Stimulated activated naive CD8-positive, alpha-beta T cell treated with anti-CD3 and anti-CD28 coated beads, Interleukin-15, amount 100 ng/mL, for 72 hours (primary cell): ENCODE measurements around the gene SLC36A3.
"Not testable (repeated sequence)": the region's sequence is repeated elsewhere in the genome, so short reads cannot be mapped to it uniquely, and the experiment has no call there.

Source experiments
- ATAC-seq: fragments of 150-1000 bp; cut with Tn5 transposase; 2 replicates; pipeline ENCODE4 v1.10.0; 2021; ENCODE audit warnings: mild to moderate bottlenecking, moderate library complexity
- DNase-seq, 2 donors: peaks; one replicate each; pipeline ENCODE4 v3.0.0; 2021 to 2022
- H3K27ac Mint-ChIP-seq, 2 donors: one replicate each; pipeline ENCODE4 v1.8.0; 2022; ENCODE audit warnings: mild to moderate bottlenecking in 2 of 2, mixed read lengths in 2 of 2, moderate library complexity in 2 of 2
- H3K27me3 Mint-ChIP-seq: one replicate; pipeline ENCODE4 v1.8.0; 2022; ENCODE audit warnings: mixed read lengths
- H3K4me1 Mint-ChIP-seq: one replicate; pipeline ENCODE4 v1.8.0; 2022; ENCODE audit warnings: mild to moderate bottlenecking, mixed read lengths
- H3K4me3 Mint-ChIP-seq, 2 donors: one replicate each; pipeline ENCODE4 v1.8.0; 2022; ENCODE audit warnings: mild to moderate bottlenecking in 2 of 2, mixed read lengths in 2 of 2, moderate library complexity in 1 of 2
- H3K9me3 Mint-ChIP-seq, 2 donors: one replicate each; pipeline ENCODE4 v1.8.0; 2022; ENCODE audit warnings: mixed read lengths in 2 of 2

SLC36A3 gene

DNA sequence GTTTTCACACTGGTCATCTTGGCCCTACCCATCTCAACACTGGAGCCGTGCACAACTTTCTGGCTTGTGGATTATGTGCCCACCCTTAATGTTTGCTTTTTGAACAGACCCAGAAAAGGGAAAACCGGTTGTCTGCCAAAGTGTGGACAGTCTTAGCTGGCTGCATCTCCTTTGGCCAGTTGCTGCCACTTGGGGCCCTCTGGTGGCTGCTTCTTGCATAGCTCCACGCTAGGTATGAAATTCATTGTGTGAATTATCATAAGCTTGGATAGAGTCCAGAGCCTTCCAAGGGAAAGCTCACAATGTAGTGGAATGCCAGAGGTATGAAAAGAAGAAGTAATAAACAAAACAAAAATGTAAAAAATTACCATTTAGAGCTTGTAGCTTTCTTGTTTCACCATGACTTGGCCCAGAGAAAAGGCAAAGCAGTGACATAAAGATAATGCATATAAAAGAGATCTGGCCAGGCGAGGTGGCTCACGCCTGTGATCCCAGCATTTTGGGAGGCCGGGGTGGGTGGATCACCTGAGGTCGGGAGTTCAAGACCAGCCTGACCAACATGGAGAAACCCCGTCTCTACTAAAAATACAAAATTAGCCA, 12.5 kb upstream of the SLC36A3 start:
- peak; percentile 69 for ATAC-seq
- Mint-ChIP-seq H3K4me3 (no peak overlapping the region), H3K4me1 (no peaks in the 10 kb centered on the region), H3K9me3 (peaks cover 5 to 8% of the 10 kb centered on the region in 2 donors), H3K27me3 (peaks cover 10% of the 10 kb centered on the region), H3K27ac (no peak overlapping the region)
- peak; percentile 50 to 57 for DNase-seq

DNA sequence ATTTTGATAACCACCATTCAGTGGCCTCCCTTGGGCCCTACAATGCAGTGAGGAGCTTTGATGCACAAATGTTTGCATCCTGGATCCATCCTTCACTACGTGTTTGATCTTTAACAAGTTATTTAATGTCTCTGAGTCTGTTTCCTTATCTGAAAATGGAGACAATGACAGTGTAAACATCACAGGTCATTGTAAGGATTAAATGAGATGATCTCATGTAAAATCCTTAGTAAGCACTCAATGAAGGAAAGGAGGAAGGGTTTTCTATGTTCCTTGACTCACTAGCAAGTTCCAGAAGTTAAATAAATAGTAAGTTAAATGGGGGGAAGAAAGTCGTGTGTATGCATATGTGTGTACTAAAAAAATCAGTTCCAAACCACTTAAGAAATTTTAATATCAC, 9.8 kb upstream of the SLC36A3 start:
- H3K27ac Mint-ChIP-seq: no peak overlapping the region
- H3K4me3 Mint-ChIP-seq: no peak overlapping the region
- H3K4me1 Mint-ChIP-seq: no peaks in the 10 kb centered on the region
- peaks cover 16% of the 10 kb centered on the region for H3K27me3 Mint-ChIP-seq
- H3K9me3 Mint-ChIP-seq: peaks cover 12 to 20% of the 10 kb centered on the region in 2 donors
- DNase-seq: no peak
- ATAC-seq: no peak

DNA sequence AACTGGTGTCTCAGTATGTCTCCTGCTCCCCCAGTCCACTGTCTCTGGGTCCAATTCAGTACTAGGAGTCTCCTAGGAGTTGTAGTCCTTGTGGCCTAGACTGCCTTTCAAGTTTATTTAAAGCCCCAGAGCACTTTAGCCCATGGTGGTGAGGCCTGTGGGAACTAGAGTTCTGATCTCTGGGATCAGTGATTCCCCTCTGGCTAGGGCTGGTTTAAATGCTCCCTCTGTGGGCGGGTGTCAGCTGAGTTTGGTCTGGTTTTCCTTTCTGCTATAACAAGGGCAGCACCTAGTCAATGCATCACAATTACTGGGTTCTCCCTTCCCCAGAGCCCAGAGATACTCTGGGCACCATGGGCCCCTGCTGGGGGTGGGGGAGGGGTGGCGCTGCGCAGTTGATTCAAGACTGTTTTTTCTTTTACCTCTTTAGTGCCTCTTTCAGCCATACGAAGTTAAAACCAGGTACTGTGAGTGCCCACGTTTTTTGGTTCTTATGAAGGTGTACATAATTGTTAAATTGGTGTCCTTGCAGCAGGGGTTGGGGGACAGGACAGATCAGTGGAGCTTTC, 9.3 kb upstream of the SLC36A3 start:
- Mint-ChIP-seq H3K27me3 (peaks cover 16% of the 10 kb centered on the region), H3K9me3 (peaks cover 12 to 20% of the 10 kb centered on the region in 2 donors), H3K4me1 (no peaks in the 10 kb centered on the region), H3K4me3 (no peak overlapping the region), H3K27ac (no peak overlapping the region)
- no peak for ATAC-seq
- DNase-seq: no peak

DNA sequence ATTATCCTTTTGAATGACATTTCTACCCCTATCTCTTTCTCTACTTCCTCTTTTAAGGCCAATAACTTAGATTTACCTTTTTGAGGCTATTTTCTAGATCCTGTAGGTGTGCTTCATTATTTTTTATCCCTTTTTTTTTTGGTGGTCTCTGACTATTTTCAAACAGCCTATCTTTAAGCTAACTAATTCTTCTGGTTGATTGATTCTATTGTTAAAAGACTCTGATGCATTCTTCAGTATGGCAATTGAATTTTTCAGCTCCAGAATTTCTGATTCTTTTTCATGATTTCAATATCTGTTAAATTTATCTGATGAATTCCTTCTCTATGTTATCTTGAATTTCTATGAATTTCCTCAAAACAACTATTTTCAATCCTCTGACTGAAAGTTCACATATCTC, 7.4 kb upstream of the SLC36A3 start:
- Mint-ChIP-seq H3K27ac (no peak overlapping the region), H3K4me1 (no peaks in the 10 kb centered on the region), H3K9me3 (peaks cover 12 to 20% of the 10 kb centered on the region in 2 donors), H3K27me3 (peaks cover 16% of the 10 kb centered on the region), H3K4me3 (no peak overlapping the region)
- no peak for DNase-seq
- no peak for ATAC-seq

DNA sequence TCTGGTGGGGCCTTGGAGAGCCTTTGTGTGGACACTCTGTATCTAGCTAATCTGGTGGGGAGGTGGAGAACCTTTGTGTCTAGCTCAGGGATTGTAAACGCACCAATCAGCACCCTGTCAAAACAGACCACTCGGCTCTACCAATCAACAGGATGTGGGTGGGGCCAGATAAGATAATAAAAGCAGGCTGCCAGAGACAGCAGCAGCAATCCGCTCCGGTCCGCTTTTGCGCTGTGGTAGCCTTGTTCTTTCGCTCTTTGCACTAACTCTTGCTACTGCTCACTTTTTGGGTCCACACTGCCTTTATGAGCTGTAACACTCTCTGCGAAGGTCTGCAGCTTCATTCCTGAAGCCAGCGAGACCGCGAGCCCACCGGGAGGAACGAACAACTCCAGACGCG, 6.3 kb upstream of the SLC36A3 start:
- not testable (repeated sequence) for H3K27ac Mint-ChIP-seq, ATAC-seq, DNase-seq, H3K4me3 Mint-ChIP-seq, H3K4me1 Mint-ChIP-seq
- Mint-ChIP-seq H3K9me3 (peaks cover 12 to 20% of the 10 kb centered on the region in 2 donors), H3K27me3 (peaks cover 16% of the 10 kb centered on the region)

DNA sequence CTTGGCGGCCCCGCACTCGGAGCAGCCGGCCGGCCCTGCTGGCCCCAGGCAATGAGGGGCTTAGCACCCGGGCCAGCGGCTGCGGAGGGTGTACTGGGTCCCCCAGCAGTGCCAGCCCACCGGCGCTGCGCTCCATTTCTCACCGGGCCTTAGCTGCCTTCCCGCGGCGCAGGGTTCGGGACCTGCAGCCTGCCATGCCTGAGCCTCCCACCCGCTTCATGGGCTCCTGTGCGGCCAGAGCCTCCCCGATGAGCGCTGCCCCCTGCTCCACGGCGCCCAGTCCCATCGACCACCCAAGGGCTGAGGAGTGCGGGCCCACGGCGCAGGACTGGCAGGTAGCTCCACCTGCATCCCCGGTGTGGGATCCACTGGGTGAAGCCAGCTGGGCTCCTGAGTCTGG, 5.7 kb upstream of the SLC36A3 start:
- Mint-ChIP-seq H3K27me3 (peaks cover 14% of the 10 kb centered on the region), H3K9me3 (peaks cover 12 to 20% of the 10 kb centered on the region in 2 donors)
- not testable (repeated sequence) for H3K4me3 Mint-ChIP-seq, ATAC-seq, H3K27ac Mint-ChIP-seq, DNase-seq, H3K4me1 Mint-ChIP-seq

DNA sequence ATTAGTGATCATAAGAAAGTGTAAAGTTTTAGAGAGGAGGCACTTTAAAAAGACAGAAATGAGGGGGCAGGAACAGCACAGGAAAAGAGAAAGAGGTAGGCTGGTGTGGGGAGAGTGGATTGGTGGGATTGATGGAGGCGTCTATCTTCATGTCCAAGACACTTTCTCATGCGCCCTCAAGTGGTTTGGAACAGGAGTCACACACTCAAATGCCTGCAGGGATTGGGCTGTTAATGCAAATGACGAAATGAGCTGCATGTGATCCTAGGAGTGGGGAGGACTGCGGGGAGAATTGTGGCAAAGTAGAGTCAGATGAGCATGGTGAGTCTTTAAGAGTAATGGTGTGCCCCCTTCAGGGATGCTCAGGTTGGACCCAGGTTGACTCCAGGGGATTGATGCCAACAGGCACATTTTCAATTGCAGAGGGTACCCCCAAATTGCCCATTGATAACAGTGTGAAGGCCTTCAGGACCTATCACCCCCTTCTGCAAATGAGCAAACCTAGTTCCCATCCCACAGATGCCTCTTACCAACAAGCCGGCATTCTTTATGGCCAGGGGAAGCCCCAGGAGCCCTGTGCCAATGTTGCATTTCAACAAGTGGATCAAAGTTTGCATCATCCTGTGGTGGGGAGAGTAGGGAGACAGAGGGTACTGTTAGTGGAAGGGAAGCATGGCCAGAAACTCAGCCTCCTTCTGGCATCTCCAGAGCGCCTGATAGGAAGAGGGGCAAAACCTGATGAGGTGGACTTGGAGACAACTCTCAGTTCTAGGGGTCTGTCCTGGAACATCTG, 5.3 kb downstream of the SLC36A3 start:
- ATAC-seq (no peak), DNase-seq (peak in 1 of 2 donors; percentile 5)
- peaks cover 22% of the 10 kb centered on the region for H3K27me3 Mint-ChIP-seq
- no peaks in the 10 kb centered on the region for H3K9me3 Mint-ChIP-seq
- peak overlapping the region in 1 of 2 donors; percentile 32 for H3K27ac Mint-ChIP-seq
- peaks cover 8% of the 10 kb centered on the region for H3K4me1 Mint-ChIP-seq
- no peak overlapping the region for H3K4me3 Mint-ChIP-seq

DNA sequence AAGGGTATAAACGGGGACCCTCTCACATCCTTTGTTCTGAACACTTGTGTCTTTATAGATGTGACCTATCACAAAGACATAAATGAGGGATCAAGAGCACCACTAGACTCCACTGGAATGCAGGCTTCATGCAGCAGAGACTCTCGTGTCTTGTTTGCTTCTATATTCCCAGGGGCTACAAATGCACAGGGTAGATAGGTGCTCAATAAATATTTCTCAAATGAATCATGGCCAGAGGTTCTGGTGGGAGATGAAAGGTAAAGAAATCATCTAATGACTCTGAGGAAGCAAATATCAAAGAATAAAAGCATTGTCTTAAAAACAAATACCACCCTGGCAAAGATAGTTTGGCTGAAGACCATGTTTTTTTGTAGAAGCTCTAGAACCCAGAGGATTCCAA, 6.6 kb downstream of the SLC36A3 start:
- H3K27me3 Mint-ChIP-seq: peaks cover 10% of the 10 kb centered on the region
- DNase-seq (no peak), ATAC-seq (no peak)
- H3K27ac Mint-ChIP-seq: no peak overlapping the region
- H3K4me1 Mint-ChIP-seq: peaks cover 8% of the 10 kb centered on the region
- H3K4me3 Mint-ChIP-seq: no peak overlapping the region
- no peaks in the 10 kb centered on the region for H3K9me3 Mint-ChIP-seq

DNA sequence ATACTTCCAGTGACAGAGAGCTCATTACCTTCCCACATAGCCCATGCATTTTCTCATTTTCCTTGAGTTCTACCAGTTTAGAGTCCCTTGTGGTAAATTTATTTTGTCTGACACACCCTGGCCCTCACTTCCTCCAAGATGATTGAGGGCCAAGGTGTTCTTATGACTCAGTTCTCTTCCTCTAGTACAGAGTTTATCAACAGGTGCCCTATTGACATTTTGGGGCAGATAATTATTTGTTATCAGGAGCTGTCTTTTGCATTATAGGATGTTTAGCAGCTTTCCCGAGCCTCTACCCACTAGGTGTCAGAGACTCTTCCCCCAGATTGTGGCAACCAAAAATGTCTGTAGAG, 7.1 kb downstream of the SLC36A3 start:
- Mint-ChIP-seq H3K4me3 (no peak overlapping the region), H3K9me3 (no peaks in the 10 kb centered on the region), H3K27ac (no peak overlapping the region), H3K4me1 (peaks cover 8% of the 10 kb centered on the region), H3K27me3 (peaks cover 5% of the 10 kb centered on the region)
- ATAC-seq (no peak), DNase-seq (no peak)

DNA sequence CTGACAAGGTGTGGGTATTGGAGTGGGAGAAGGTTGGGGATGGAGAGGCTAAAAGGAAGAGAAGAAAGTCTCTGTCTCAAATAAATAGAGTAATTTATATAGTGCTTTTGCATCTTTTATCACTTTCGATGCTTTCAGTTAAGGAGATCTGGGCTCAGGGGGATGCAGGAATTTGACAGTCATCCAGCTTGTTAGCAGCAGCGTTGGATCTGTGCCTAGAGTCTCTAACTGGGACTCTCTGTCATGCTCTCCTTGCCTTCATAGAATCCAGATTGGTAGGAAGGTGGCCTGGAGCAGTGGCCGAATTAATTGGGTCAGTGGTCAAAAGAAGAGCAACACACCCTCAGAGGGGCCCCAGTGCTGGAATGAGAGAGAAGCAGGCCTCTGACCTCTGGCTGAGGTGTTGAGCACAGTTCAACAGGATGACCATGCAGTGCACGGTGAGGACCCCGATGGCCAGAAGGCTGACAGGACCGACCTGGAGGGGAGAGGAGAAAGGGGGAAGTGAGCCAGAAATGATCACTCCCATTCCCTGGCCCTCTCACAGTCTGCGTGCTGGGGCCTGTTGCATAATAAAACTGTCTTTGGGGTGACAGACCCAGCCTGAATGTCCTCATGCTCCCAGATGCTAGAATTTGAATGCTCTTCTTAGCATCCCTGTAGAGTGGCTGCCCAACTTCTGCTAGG, 7.6 kb downstream of the SLC36A3 start:
- Mint-ChIP-seq H3K27me3 (no peaks in the 10 kb centered on the region), H3K4me1 (peaks cover 8% of the 10 kb centered on the region)

DNA sequence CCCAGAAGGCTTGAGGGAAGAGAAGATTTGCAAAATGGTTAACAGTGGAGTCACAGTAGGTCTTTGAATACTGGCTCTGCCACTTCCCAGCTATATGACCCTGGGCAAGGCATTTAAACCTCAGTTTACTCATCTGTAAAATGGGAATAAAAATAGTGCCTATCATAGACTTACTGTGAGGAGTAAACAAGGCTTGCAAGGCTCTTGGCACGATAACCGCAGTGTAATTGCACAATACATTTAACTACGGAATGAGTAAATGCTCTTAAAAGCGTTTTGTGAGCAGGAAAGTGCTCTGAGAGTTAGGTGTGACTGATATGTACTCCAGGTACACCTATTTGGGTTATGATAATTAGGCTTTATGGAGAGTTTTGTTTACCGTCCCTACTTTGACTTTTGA, 8.4 kb downstream of the SLC36A3 start:
- H3K9me3 Mint-ChIP-seq: no peaks in the 10 kb centered on the region
- no peak for DNase-seq
- no peak overlapping the region for H3K4me3 Mint-ChIP-seq
- no peak overlapping the region for H3K27ac Mint-ChIP-seq
- peaks cover 8% of the 10 kb centered on the region for H3K4me1 Mint-ChIP-seq
- no peaks in the 10 kb centered on the region for H3K27me3 Mint-ChIP-seq
- ATAC-seq: no peak

More for the DNA sequence above, 7.6 kb downstream of the SLC36A3 start:
- no peak for ATAC-seq
- Mint-ChIP-seq H3K9me3 (no peaks in the 10 kb centered on the region), H3K27ac (peak overlapping the region in 1 of 2 donors; percentile 83), H3K4me3 (no peak overlapping the region)
- DNase-seq: no peak

DNA sequence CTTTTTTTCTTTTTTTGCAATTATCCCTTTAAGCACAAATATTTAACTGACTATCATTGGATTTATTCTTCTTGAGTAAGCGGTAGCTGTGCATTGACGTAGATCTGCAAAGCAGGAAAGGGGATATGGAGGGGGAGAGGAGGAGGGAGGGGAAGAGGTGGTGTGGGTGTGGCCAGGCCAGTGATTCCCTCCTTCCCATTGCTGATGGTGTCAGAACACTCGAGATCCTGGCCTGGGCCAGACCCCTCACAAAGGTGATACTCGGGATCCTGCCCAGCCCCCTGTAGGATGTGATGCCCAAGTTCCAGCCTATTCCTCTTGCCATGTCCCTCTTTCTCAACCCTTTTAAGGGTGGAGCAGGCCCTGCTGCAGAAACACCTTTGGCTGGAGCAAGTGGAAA, 9.9 kb downstream of the SLC36A3 start:
- Mint-ChIP-seq H3K4me1 (peaks cover 8% of the 10 kb centered on the region), H3K27me3 (no peaks in the 10 kb centered on the region), H3K4me3 (no peak overlapping the region), H3K27ac (peak overlapping the region in 1 of 2 donors; percentile 62), H3K9me3 (no peaks in the 10 kb centered on the region)
- DNase-seq (no peak), ATAC-seq (no peak)

DNA sequence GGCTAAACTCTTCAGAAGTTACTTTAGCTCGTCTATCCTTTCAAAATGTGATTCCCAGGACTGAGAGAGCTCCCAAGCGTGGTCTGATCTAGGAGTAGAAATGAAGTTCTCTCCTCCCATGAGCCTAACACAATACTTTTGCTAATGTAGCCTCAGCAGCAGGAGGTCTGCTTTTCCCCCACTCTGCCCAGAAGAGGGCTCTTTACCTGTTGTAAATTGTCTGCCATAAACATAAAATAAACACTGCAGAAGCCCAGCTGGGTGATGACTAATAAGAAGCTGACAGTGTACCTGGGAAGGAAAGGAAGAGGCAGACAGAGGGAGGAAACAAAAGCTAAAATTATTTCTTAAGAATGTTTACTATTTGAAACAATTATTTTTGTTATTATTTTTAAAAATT, 15.4 kb downstream of the SLC36A3 start:
- DNase-seq: no peak
- no peaks in the 10 kb centered on the region for H3K27me3 Mint-ChIP-seq
- no peak overlapping the region for H3K4me3 Mint-ChIP-seq
- no peaks in the 10 kb centered on the region for H3K4me1 Mint-ChIP-seq
- no peak overlapping the region for H3K27ac Mint-ChIP-seq
- no peak for ATAC-seq
- no peaks in the 10 kb centered on the region for H3K9me3 Mint-ChIP-seq

DNA sequence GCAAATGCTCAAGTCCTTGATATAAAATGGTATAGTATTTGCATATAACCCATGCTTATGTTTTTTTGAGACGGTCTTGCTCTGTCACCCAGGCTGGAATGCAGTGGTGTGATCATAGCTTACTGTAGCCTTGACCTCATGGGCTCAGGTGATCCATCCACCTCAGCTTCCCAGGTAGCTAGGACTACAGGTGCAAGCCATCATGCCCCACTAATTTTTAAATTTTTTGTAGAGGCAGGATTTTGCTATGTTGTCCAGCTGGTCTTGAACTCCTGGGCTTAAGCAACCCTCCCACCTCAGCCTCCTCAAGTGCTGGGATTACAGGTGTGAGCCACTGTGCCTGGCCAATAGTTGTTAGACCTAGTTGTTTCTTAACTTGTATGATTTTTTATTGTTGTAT, 17.3 kb downstream of the SLC36A3 start:
- Mint-ChIP-seq H3K4me1 (no peaks in the 10 kb centered on the region), H3K9me3 (no peaks in the 10 kb centered on the region), H3K27ac (no peak overlapping the region), H3K27me3 (no peaks in the 10 kb centered on the region), H3K4me3 (no peak overlapping the region)
- ATAC-seq (no peak), DNase-seq (no peak)

DNA sequence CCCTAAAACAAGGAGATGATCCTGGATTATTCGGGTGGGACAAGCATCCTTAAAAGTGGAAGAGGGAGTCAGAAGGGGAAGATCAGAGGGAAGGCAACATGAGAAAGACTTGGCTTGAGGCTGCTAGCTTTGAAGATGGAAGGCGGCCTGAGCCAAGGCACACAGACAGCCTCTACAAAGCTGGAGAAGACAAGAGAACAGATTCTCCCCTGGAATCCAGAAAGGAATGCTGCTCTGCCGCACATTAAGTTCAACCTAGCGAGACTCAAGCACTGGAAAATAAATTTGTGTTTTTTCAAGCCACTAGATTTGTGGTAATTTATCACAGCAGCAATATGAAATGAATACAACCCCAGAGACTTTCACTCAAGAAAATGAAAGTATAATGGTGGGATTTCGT, 17.9 kb downstream of the SLC36A3 start:
- H3K27ac Mint-ChIP-seq: no peak overlapping the region
- no peak overlapping the region for H3K4me3 Mint-ChIP-seq
- H3K4me1 Mint-ChIP-seq: no peaks in the 10 kb centered on the region
- DNase-seq: no peak
- ATAC-seq: no peak
- H3K27me3 Mint-ChIP-seq: no peaks in the 10 kb centered on the region
- no peaks in the 10 kb centered on the region for H3K9me3 Mint-ChIP-seq
